NCI-H1417 (cell line): Measurements from ENCODE around the gene NOS2.
"Not testable (repeated sequence)": the region's sequence is repeated elsewhere in the genome, so short reads cannot be mapped to it uniquely, and the experiment has no call there.

Source experiments
- DNase-seq, 3 experiments: peaks; one replicate each; lab custom pipeline; 2025; lab: John Stamatoyannopoulos, UW

NOS2 gene

DNA sequence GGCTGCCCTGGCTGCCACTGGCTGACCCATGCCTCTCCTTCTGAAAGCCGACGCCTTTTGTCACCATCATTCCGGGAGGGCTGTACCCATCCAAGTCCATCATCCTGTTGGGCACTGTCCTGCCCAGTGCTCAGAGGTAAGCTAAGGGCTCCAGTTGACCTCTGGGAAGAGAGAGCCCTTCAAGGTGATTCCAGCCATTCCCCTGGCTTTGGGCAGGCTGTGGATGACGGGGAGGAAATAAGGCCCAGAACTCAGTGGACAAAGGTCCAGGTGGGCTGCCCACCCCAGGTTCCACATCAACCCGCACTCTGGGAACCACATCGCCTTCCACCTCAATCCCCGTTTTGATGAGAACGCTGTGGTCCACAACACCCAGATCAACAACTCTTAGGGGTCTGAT is 45.8 kb downstream of the NOS2 start:
- DNase-seq, result no peak

- DNase-seq, result not testable (repeated sequence)
Measured at GRCh38 chr17:27753726-27754125, 46.6 kb downstream of the NOS2 start.

DNA sequence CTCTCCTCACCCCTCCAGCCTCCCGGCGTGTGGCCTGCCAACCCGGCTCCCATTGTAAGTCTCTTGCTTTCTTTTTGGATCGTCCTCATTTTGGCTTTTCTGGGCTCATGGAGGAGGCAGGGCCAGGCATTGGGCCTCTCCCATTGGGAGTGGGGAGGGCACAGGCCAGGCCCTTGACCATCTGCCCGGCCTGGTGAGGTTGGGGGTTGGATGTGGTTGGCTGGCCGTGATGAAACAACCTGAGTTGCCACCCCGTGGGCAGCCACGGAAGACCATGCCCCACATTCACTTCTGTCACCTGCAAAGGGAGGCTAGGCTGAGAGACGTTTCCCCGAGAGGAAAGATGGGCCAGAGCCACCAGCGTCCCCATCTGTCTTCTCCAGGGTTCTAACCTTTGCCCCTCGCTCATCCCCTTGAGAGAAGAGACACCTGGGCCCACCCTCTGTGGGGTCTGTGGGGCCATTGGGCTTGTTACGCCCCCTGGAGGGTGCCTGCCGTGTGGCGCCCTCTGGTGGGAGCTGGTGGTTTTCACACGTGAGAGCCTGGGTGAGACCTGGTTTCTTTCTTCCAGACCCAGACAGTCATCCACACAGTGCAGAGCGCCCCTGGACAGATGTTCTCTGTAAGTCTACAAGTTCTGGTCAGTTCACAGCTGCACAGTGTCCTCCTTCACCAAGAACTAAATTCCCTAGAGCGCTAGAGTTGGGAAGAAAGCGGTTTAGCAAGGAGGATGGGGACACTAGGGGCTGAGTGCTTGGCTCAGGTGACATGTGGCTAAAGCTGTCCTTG is 47.3 kb downstream of the NOS2 start:
- DNase-seq, result not testable (repeated sequence)

DNA sequence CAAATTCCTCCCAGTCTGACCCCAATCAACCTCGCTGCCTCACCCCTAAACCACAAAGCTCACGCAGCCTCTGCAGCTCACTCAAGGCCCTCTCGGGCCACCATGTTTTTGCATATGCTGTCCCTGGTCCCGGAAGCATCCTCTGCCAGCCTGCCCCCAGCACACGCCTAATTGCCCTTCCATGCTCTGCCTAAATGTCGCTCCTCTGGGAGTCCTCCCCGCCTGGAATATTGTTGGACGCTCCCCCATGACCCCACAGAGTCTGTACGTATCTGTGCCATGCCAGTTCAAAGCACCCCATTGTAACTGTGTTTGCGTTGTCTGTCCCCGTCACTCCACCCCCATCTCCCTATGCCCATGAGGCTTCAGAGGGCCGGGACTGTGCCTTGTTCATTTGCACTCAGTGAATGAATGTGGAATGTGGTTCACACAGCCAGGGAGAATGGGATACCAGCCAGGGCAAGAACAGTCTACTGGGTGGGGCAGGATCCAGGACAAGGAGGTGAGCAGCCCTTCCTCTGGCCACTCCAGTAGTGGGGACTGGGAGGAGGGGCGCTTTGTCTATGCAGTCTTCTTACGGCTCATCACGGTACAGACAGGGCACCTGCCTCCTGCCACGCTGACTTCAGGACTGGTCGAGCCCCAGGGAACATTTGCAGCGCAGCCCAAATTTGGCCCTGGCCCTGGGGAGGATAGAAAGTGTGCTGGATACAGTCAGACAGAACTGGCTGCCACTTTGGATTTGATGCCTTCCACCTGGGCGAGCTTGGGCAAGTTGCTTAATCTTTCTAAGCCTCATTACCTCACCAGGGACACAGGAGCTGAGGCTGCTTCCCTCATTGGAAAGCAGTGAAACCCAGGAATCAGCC is 48.5 kb downstream of the NOS2 start:
- DNase-seq, result no peak

GRCh38 chr17:27751166-27751565 is 49.2 kb downstream of the NOS2 start:
- DNase-seq, result no peak

- DNase-seq, result not testable (repeated sequence)
Measured at GRCh38 chr17:27749562-27750150, 50.7 kb downstream of the NOS2 start.

DNA sequence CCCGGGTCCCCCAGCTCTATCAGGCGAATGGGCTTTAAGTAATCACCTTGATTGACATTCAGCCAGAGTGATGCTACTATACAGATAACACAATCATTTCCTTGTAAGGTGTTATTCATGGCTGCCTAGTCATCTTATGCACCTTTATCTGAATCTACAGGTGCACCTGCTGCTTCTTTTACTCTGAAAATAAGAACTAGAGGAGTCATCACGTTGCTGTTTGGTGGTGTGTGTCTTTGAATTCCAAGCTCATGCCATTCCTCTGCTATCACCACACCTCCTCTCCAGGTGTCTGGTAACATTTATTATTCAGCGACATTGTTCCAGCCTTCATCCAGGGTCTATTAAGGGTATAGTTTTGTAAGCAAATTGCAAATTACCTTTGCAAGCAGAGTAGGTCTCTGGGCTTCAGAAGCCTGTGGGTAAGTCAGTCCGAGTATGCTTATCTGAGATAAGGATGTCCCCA is 51.9 kb downstream of the NOS2 start:
- no peak for DNase-seq

DNA sequence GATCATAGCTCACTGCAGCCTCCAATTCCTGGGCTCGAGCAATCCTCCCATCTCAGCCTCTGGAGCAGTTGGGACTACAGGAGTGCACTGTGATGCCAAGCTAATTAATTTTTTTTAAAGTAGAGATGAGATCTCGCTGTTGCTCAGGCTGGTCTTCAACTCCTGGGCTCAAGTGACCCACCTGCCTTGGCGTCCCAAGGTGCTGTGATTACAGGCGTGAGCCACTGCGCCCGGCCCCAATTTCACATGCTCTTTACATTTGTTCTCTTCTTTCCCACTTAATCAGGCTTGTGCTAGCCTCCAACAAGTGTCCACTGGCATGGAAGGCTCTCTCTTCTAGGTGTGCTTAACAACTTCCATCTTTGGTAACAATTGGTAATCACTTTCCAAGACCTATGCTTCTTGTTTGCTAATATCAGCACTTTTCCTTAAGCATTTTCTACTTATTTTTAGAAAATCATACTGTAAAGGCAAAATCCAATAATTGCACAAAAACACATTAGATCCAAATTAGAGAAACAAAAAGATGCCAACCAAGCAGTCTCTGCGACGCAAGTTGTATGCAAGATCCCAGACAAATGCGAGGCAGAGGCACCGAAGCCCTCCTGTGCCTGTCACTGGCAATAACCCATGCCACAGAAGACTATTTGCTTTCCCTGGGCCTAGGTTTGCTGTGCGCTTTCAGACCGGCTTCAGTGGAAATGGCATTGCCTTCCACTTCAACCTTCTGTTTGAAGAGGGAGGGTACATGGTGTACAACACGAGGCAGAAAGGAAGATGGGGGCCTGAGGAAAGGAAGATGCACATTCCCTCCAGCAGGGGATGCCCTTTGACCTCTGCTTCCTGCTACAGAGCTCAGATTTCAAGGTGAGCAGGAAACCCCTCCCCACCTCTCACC is 52.6 kb downstream of the NOS2 start:
- peak in 1 of 3 experiments; percentile 8 for DNase-seq

GRCh38 chr17:27746881-27747280 is 53.4 kb downstream of the NOS2 start:
- no peak for DNase-seq

DNA sequence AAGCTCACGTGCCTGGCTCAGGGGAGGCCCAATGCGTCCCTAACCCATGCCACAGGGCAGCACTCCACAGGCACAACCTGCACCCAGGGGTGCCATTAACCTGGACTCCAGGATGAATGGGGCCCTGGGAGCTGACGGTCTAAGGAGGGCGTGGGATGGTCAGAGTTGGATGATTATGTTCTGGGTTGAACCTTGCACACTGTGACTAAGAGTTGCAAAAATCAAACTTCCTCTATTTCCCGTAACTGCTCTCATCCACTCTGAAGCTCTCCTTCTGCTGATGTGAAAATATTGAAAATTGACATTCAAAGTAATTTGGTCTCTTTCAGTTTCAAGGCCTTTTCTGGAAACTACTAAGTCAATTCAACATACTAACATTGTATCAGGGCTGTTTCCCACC is 54.0 kb downstream of the NOS2 start:
- DNase-seq, result not testable (repeated sequence)

- not testable (repeated sequence) for DNase-seq
Measured at GRCh38 chr17:27745207-27745830, 55.0 kb downstream of the NOS2 start.

GRCh38 chr17:27743281-27743885 is 56.9 kb downstream of the NOS2 start:
- DNase-seq, result no peak

DNA sequence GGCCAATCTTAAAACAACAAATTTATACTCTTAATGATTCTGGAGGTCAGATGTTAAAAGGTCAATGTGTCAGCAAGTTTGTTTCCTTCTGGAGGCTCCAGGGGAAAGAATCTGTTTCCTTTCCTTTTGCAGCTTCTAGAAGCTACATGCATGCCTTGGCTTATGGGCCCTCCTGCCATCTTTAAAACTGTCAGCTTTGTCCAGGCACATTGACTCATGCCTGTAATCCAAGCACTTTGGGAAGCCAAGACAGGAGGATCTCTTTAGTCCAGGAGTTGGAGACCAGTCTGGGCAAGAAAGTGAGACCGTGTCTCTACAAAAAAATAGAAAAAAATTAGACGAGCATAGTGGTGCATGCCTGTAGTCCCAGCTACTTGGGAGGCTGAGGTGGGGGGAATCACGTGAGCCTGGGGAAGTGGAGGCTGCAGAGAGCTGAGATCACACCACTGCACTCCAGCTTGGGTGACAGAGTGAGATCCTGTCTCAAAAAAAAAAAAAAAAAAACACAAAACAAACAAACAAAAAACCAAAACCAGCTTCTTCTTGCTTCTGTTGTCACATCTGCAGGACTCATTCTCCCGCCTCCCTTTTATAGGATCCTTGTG is 58.3 kb downstream of the NOS2 start:
- DNase-seq, result no peak

GRCh38 chr17:27741361-27741861 is 58.9 kb downstream of the NOS2 start:
- no peak for DNase-seq

GRCh38 chr17:27740541-27740940 is 59.8 kb downstream of the NOS2 start:
- not testable (repeated sequence) for DNase-seq

DNA sequence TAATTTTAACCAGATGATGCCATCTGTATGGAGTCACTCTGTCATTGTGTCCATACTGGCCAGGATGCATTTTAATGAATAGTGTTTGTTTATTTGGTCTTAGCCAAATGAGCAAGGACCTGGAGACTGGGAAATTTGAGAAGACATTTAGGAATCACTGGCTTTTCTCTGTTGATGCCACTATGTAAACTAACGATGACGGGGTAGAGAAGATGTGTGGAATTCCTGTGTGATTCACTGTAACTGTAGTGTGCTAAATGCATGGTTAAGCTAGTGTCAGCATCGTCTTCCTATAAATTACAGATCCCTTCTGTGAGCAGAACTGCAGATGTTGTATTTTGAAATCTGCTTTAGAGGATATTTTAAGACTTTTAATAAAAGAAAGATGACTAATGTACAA is 66.6 kb downstream of the NOS2 start:
- DNase-seq, result peak in 1 of 3 experiments; percentile 9

DNA sequence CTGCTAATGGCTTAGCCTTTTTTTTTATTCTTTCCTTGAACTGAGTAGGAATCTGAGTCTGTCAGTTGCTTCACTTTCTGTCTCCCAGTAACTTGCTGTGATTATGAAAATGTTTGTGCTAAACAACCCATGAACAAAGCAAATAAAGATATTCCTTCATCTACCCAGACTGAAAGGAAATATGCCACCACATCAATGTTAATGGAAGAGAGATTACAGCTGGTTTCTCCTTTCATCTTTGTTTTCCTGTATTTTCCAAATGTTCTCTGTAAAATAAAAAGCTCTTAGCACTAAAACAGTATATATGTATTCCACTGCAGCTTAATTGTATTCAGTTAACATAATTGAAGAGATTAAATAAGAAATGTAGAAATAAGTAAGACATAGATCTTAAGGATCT is 67.6 kb downstream of the NOS2 start:
- DNase-seq, result not testable (repeated sequence)

DNA sequence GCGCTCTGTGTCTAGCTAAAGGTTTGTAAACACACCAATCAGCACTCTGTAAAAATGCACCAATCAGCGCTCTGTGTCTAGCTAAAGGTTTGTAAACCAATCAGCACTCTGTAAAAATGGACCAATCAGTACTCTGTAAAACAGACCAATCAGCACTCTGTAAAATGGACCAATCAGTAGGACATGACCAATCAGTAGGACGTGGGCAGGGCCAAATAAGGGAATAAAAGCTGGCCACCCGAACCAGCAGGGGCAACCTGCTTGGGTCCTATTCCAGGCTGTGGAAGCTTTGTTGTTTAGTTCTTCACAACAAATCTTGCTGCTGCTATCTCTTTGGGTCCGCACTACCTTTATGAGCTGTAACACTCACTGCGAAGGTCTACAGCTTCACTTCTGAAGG is 74.3 kb downstream of the NOS2 start:
- not testable (repeated sequence) for DNase-seq

DNA sequence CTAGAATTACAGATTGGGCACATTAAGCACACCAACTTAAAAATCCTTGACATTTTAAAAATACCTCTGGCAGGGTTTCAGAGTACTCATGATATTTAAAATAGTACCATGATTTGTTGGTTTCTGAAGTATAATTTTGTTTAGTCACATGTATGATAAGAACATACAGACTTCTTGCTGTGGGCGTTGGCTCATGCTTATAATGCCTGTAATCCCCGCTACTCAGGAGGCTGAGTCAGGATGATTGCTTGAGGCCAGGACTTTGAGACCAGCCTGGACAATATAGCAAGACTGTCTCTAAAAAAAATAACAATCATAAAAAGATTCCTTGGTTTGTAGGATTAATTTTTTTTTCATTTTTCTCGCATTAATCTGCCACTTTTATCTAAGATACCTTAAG is 78.5 kb downstream of the NOS2 start:
- DNase-seq, result no peak
